ENCODE results near the gene FXYD6. TPM values are rescaled to one million over a fixed set of nuclear protein-coding genes. Genes with fewer than 3 reads are reported as not detected.

Gene FXYD6
- polyA plus RNA-seq, 2 of the 4 experiments (the other 2 are of a cell fraction): 0.26 to 0.49 TPM

GRCh38 chr11:117925198-117925925, 48.9 kb upstream of the FXYD6 start:
- ATAC-seq (no peak), FAIRE-seq (no peak), DNase-seq (ENCODE audit: low read depth in 1 of 2, low spot score in 1 of 2) (no peak)
- H3K27ac ChIP-seq: no peak overlapping the region
- H3K4me2 ChIP-seq: no peak overlapping the region
- ChIA-PET CTCF (interaction anchor here (0.5 to 1.3 kb wide), 2 partner anchors 11 to 21 kb away, joined by 4 to 7 read pairs; no protein-coding TSS in a partner anchor), POLR2A (no interaction called here)
- TF ChIP-seq BCL3 (IDR thresholded peaks at IDR 0.05) (no peak), JUNB (IDR thresholded peaks at IDR 0.05) (no peak), RAD21 (conservative IDR thresholded peaks at IDR 0.05 in 1 of 2, IDR thresholded peaks at IDR 0.05 in 1 of 2) (no peak), EP300 (IDR thresholded peaks at IDR 0.05) (no peak), MYC (IDR thresholded peaks at IDR 0.05; ENCODE audit: borderline replicate concordance, low read length) (no peak), POLR2A (IDR thresholded peaks at IDR 0.05; ENCODE audit: low read length) (no peak), POLR2AphosphoS2 (conservative IDR thresholded peaks at IDR 0.05; ENCODE audit: low read length) (no peak), RARB (CRISPR knock-in tag; IDR thresholded peaks at IDR 0.05) (no peak), TFCP2L1 (CRISPR knock-in tag; IDR thresholded peaks at IDR 0.05) (no peak), RNF2 (IDR thresholded peaks at IDR 0.05; ENCODE audit: borderline replicate concordance, low read depth) (no peak), BHLHE40 (IDR thresholded peaks at IDR 0.05; ENCODE audit: low read depth, low read length) (no peak), CBX8 (IDR thresholded peaks at IDR 0.05) (no peak), KDM1A (IDR thresholded peaks at IDR 0.05; ENCODE audit: low read depth) (no peak), ZFP36 (IDR thresholded peaks at IDR 0.05; ENCODE audit: borderline replicate concordance, partially characterized antibody) (no peak)
- H3K4me3 ChIP-seq: no peak overlapping the region
- WGBS (ENCODE audit: missing lambda C conversion rate): 61% methylated on average over 11 of the region's 11 CpGs
- H3K4me1 ChIP-seq: no peaks in the 10 kb centered on the region
- no peaks in the 10 kb centered on the region for H3K9me3 ChIP-seq

- ChIA-PET CTCF (interaction anchor here (1.3 kb wide), 1 partner anchor 22 kb away, joined by 7 read pairs; no protein-coding TSS in a partner anchor), POLR2A (no interaction called here)
- Histone ChIP-seq H3K9me3 (no peaks in the 10 kb centered on the region), H3K4me2 (no peak overlapping the region), H3K27ac (no peak overlapping the region), H3K4me3 (no peak overlapping the region), H3K4me1 (no peaks in the 10 kb centered on the region)
- no peak for TF ChIP-seq KDM1A (IDR thresholded peaks at IDR 0.05; ENCODE audit: low read depth)
- no peak for TF ChIP-seq TP53 (CRISPR knock-in tag; IDR thresholded peaks at IDR 0.05)
- TF ChIP-seq USF2 (IDR thresholded peaks at IDR 0.05): no peak
- WGBS (ENCODE audit: missing lambda C conversion rate): 53% methylated on average over 8 of the region's 11 CpGs
- FAIRE-seq: no peak
- ATAC-seq: no peak
- no peak for DNase-seq (ENCODE audit: low read depth in 1 of 2, low spot score in 1 of 2)
Observed at GRCh38 chr11:117924631-117925170, 48.2 kb upstream of the FXYD6 start.

- H3K9me3 ChIP-seq: no peaks in the 10 kb centered on the region
- POLR2A ChIA-PET: no interaction called here
- no peak overlapping the region for H3K4me2 ChIP-seq
- no peak overlapping the region for H3K4me3 ChIP-seq
- FAIRE-seq (no peak), DNase-seq (ENCODE audit: low read depth in 1 of 2, low spot score in 1 of 2) (no peak), ATAC-seq (no peak)
- no peak for TF ChIP-seq CHD2 (IDR thresholded peaks at IDR 0.05; ENCODE audit: low read length, partially characterized antibody)
- TF ChIP-seq FOSB (CRISPR knock-in tag; IDR thresholded peaks at IDR 0.05): no peak
- no peak for TF ChIP-seq ZC3H11A (IDR thresholded peaks at IDR 0.05)
- TF ChIP-seq ELK1 (IDR thresholded peaks at IDR 0.05; ENCODE audit: low read depth, low read length): no peak
- no peak for TF ChIP-seq TFCP2L1 (CRISPR knock-in tag; IDR thresholded peaks at IDR 0.05)
- TF ChIP-seq BCL3 (IDR thresholded peaks at IDR 0.05): no peak
- no peak for TF ChIP-seq ZFP36 (IDR thresholded peaks at IDR 0.05; ENCODE audit: borderline replicate concordance, partially characterized antibody)
- TF ChIP-seq E2F6 (IDR thresholded peaks at IDR 0.05; ENCODE audit: borderline replicate concordance, low read depth): no peak
- no peak for TF ChIP-seq SREBF2 (IDR thresholded peaks at IDR 0.05)
- no peak for TF ChIP-seq ESRRA (IDR thresholded peaks at IDR 0.05; ENCODE audit: borderline replicate concordance, low read length)
- no peak for TF ChIP-seq POLR2A (IDR thresholded peaks at IDR 0.05; ENCODE audit: low read length)
- TF ChIP-seq HOXB5 (CRISPR knock-in tag; IDR thresholded peaks at IDR 0.05): no peak
- TF ChIP-seq ZSCAN20 (CRISPR knock-in tag; IDR thresholded peaks at IDR 0.05): no peak
- no peak for TF ChIP-seq JUN (IDR thresholded peaks at IDR 0.05)
- no peaks in the 10 kb centered on the region for H3K4me1 ChIP-seq
- no peak overlapping the region for H3K27ac ChIP-seq
- CTCF ChIA-PET: interaction anchor here (0.6 to 1.3 kb wide), 5 partner anchors 13 to 959 kb away, joined by 3 to 5 read pairs (median 3); no protein-coding TSS in a partner anchor
- WGBS (ENCODE audit: missing lambda C conversion rate): 65% methylated on average over 7 of the region's 7 CpGs
Observed at GRCh38 chr11:117923773-117924172, 47.3 kb upstream of the FXYD6 start.
